Activated CD4-positive, alpha-beta T cell treated with anti-CD3 and anti-CD28 coated beads, Interleukin-2, amount 10 ng/mL, durations not matched to agents 7 days and 5 days (primary cell): ENCODE data around the gene RBM25. TPM values are rescaled to one million over a fixed set of nuclear protein-coding genes. Genes with fewer than 3 reads are reported as not detected.
"Not testable (repeated sequence)": the region's sequence is repeated elsewhere in the genome, so short reads cannot be mapped to it uniquely, and the experiment has no call there.

Source experiments
- CTCF ChIA-PET: fragments of 350-600 bp; sonication (Branson Sonifier 250); formaldehyde crosslinking; loops from one replicate; lab custom pipeline; 2021; ENCODE audit warnings: antibody characterized with exemption; lab: Charles Lee
- POLR2A ChIA-PET: fragments of 350-600 bp; sonication (Branson Sonifier 250); formaldehyde crosslinking; loops from one replicate; lab custom pipeline; 2021; ENCODE audit warnings: antibody characterized with exemption; lab: Charles Lee
- DNase-seq: peaks from one replicate; pipeline ENCODE4 v3.0.0-alpha.2; 2020
- H3K27ac Mint-ChIP-seq: one replicate; pipeline ENCODE4 v1.8.0; 2021; ENCODE audit warnings: mild to moderate bottlenecking, moderate library complexity, mixed read lengths
- H3K27me3 Mint-ChIP-seq: one replicate; pipeline ENCODE4 v1.8.0; 2021; ENCODE audit warnings: mixed read lengths
- H3K36me3 Mint-ChIP-seq: one replicate; pipeline ENCODE4 v1.8.0; 2021; ENCODE audit warnings: low read depth, mixed read lengths
- H3K4me1 Mint-ChIP-seq: one replicate; pipeline ENCODE4 v1.8.0; 2021; ENCODE audit warnings: mixed read lengths
- H3K4me3 Mint-ChIP-seq: one replicate; pipeline ENCODE4 v1.8.0; 2021; ENCODE audit warnings: mild to moderate bottlenecking, moderate library complexity, mixed read lengths
- H3K9me3 Mint-ChIP-seq: one replicate; pipeline ENCODE4 v1.8.0; 2021; ENCODE audit warnings: mixed read lengths
- total RNA-seq, 2 experiments: library from RNA; stranded (reverse); gene quantifications; one replicate each; pipeline ENCODE4 v1.2.3, GENCODE V29; 2021

RBM25 gene
- total RNA-seq, 2 experiments from 2014 or later = 99.4 to 100 TPM

DNA sequence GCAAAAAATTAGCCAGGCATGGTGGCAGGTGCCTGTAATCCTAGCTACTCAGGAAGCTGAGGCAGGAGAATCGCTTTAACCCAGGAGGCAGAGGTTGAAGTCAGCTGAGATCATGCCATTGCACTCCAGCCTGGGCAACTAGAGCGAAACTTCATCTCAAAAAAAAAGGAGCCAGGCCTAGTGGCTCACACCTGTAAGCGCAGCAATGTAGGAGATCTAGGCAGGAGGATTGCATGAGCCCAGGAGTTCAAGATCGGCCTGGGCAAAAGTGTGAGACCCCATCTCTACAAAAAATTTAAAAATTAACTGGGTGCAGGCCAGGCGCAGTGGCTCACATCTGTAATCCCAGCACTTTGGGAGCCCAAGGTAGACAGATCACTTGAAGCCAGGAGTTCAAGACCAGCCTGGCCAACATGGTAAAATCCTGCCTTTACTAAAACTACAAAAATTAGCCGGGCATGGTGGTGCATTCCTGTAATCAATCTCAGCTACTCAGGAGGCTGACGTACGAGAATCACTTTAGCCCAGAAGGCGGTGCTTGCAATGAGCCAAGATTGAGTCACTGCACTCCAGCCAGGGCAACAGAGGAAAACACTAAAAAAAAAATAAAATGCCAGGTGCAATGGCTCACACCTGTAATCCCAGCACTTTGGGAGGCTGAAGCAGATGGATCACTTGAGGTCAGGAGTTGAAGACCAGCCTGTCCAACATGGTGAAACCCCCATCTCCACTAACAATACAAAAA, 21.5 kb upstream of the RBM25 start:
- H3K4me1 Mint-ChIP-seq, DNase-seq, H3K4me3 Mint-ChIP-seq, H3K27ac Mint-ChIP-seq, POLR2A ChIA-PET, H3K27me3 Mint-ChIP-seq, H3K36me3 Mint-ChIP-seq, H3K9me3 Mint-ChIP-seq: not testable (repeated sequence)
- CTCF ChIA-PET = interaction anchor here (0.8 kb wide), 1 partner anchor 37 kb away, joined by 3 read pairs; no protein-coding TSS in a partner anchor

- DNase-seq = no peak
- no peak overlapping the region for H3K27ac Mint-ChIP-seq
- ChIA-PET POLR2A (no interaction called here), CTCF (no interaction called here)
- H3K4me1 Mint-ChIP-seq = no peaks in the 10 kb centered on the region
- no peaks in the 10 kb centered on the region for H3K9me3 Mint-ChIP-seq
- H3K36me3 Mint-ChIP-seq = no peaks in the 10 kb centered on the region
- no peak overlapping the region for H3K4me3 Mint-ChIP-seq
- H3K27me3 Mint-ChIP-seq = no peaks in the 10 kb centered on the region
Observed at GRCh38 chr14:73047808-73048207, 10.5 kb upstream of the RBM25 start.

GRCh38 chr14:73049428-73049827, 8.9 kb upstream of the RBM25 start:
- no peak overlapping the region for H3K4me3 Mint-ChIP-seq

DNA sequence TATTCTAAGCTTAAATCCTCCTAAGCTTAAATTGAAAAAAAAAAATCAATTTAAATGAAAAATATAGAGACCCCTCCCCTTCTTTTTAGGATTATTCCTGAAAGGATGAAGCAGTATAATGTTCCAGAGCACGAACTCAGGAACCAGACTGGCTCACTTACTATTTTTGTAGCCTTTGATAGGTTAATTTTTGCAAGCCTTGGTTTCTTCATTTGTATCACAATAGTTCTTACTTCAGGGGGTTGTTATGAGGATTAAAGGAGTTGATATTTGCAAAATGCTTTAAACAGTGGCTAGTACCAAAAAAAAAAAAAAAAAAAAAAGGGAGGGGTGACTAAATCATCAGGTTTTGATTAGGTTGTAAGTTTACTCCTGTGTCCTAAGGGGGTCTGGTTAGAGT, 3.1 kb upstream of the RBM25 start:
- peaks cover 7% of the 10 kb centered on the region for H3K36me3 Mint-ChIP-seq
- POLR2A ChIA-PET = interaction anchor here (0.6 kb wide), 1 partner anchor 201 kb away, joined by 3 read pairs; no protein-coding TSS in a partner anchor
- H3K4me1 Mint-ChIP-seq = peaks cover 17% of the 10 kb centered on the region
- H3K27me3 Mint-ChIP-seq = no peaks in the 10 kb centered on the region
- no peak overlapping the region for H3K27ac Mint-ChIP-seq
- CTCF ChIA-PET = interaction anchor here (0.5 kb wide), 1 partner anchor 131 kb away, joined by 6 read pairs; no protein-coding TSS in a partner anchor
- H3K9me3 Mint-ChIP-seq = no peaks in the 10 kb centered on the region
- DNase-seq = no peak
- no peak overlapping the region for H3K4me3 Mint-ChIP-seq

More at GRCh38 chr14:73049428-73049827, 8.9 kb upstream of the RBM25 start:
- H3K9me3 Mint-ChIP-seq = no peaks in the 10 kb centered on the region
- H3K36me3 Mint-ChIP-seq = no peaks in the 10 kb centered on the region
- ChIA-PET POLR2A (interaction anchor here (0.6 to 1.0 kb wide), 3 partner anchors 8 to 1444 kb away, joined by 3 read pairs; partner anchors contain the start of genes ISCA2, NPC2 and RBM25), CTCF (interaction anchor here (0.5 to 1.3 kb wide), 3 partner anchors 9 to 49 kb away, joined by 3 to 4 read pairs (median 3); partner anchors contain the start of gene RBM25)
- DNase-seq = no peak
- H3K4me1 Mint-ChIP-seq = no peaks in the 10 kb centered on the region
- no peaks in the 10 kb centered on the region for H3K27me3 Mint-ChIP-seq
- no peak overlapping the region for H3K27ac Mint-ChIP-seq

DNA sequence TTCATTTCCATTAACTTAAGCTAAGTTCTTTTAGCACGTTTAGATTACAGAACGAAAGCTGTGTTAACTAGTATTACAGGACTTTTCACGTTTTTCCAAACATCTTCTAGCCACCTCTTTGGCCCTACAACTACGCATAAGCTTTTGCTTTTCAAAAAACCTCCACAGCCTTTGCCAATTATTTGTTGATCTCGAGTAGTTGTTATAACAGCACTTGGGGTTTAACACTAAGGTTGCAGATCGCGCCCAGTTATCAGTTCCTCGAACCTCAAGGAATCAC, 450 bp upstream of the RBM25 start:
- no peak for DNase-seq
- no peak overlapping the region for H3K4me3 Mint-ChIP-seq
- H3K9me3 Mint-ChIP-seq = no peaks in the 10 kb centered on the region
- H3K4me1 Mint-ChIP-seq = peaks cover 40% of the 10 kb centered on the region
- ChIA-PET CTCF (interaction anchor here (0.6 to 1.4 kb wide), 5 partner anchors 8 to 28 kb away, joined by 3 to 6 read pairs (median 4); no protein-coding TSS in a partner anchor), POLR2A (interaction anchor here (0.5 to 1.0 kb wide), 4 partner anchors 8 to 997 kb away, joined by 3 to 9 read pairs (median 3); no protein-coding TSS in a partner anchor)
- H3K27me3 Mint-ChIP-seq = no peaks in the 10 kb centered on the region
- H3K36me3 Mint-ChIP-seq = peaks cover 22% of the 10 kb centered on the region
- H3K27ac Mint-ChIP-seq = no peak overlapping the region

DNA sequence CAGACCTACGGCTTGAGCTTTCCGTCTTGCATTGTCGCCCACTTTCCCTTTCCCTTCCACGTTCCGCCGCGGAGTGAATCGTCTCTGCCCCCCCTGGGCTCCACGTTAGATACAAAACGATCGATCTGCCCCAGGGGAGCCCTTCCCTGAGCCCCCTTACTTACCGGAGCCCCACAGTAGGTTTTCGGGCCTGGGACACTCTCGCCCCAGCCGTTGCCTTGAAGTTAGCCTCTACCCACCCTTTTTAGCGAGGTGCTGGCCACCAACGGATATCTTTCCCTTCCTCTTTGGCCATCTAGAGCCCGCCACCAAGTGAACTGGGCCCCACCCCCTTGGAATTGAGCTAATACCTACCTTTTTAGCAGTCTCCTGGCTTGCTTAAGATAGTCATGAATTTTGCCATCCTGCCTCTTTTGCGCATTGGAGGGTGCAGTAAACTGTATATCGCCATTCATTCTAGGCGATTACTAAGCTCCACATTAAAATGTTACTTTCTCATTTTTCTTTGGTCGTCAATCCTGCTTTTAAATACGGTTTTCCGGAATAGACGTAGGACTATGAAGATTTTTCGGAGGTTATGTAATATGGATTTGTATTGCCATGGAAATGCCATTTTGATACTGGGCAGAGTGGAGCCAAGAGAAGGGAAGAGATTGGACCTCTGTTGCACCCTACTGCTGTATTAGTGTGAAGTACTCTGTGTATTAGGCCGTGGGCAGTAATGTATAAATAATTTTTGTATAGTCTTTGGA, 764 bp downstream of the RBM25 start:
- Mint-ChIP-seq H3K4me3 (no peak overlapping the region), H3K4me1 (peaks cover 48% of the 10 kb centered on the region)
- POLR2A ChIA-PET = interaction anchor here (0.6 to 1.1 kb wide), 3 partner anchors 9 to 642 kb away, joined by 3 to 4 read pairs (median 4); no protein-coding TSS in a partner anchor

DNA sequence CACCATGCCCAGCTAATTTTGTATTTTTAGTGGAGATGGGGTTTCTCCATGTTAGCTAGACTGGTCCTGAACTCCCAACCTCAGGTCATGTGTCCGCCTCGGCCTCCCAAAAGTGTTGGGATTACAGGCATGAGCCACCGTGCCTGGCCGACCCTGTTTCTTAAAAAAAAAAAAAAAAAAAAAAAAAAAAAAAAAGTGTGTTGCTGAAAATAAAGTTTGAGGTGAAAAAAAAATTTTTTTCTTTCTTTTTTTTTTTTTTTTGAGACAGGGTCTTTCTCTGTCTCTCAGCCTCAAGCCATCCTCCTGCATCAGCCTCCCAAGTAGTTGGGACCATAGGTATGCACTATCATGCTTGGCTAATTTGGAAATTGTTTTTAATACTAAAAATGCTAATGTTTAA, 11.3 kb downstream of the RBM25 start:
- H3K4me3 Mint-ChIP-seq = no peak overlapping the region
- peaks cover 16% of the 10 kb centered on the region for H3K4me1 Mint-ChIP-seq
- DNase-seq = no peak
- POLR2A ChIA-PET = no interaction called here
- H3K36me3 Mint-ChIP-seq = peaks cover 35% of the 10 kb centered on the region
- CTCF ChIA-PET = no interaction called here
- H3K27me3 Mint-ChIP-seq = no peaks in the 10 kb centered on the region
- no peaks in the 10 kb centered on the region for H3K9me3 Mint-ChIP-seq
- H3K27ac Mint-ChIP-seq = no peak overlapping the region

More for the DNA sequence above, 764 bp downstream of the RBM25 start:
- peaks cover 28% of the 10 kb centered on the region for H3K36me3 Mint-ChIP-seq
- no peak overlapping the region for H3K27ac Mint-ChIP-seq
- CTCF ChIA-PET = interaction anchor here (1.1 to 1.4 kb wide), 6 partner anchors 16 to 828 kb away, joined by 3 to 6 read pairs (median 4); partner anchors contain the start of genes PSEN1 and ZNF410
- no peaks in the 10 kb centered on the region for H3K9me3 Mint-ChIP-seq
- peak; percentile 63 for DNase-seq
- H3K27me3 Mint-ChIP-seq = no peaks in the 10 kb centered on the region

GRCh38 chr14:73091044-73091443, 32.7 kb downstream of the RBM25 start:
- H3K27ac Mint-ChIP-seq = no peak overlapping the region
- ChIA-PET CTCF (no interaction called here), POLR2A (no interaction called here)

DNA sequence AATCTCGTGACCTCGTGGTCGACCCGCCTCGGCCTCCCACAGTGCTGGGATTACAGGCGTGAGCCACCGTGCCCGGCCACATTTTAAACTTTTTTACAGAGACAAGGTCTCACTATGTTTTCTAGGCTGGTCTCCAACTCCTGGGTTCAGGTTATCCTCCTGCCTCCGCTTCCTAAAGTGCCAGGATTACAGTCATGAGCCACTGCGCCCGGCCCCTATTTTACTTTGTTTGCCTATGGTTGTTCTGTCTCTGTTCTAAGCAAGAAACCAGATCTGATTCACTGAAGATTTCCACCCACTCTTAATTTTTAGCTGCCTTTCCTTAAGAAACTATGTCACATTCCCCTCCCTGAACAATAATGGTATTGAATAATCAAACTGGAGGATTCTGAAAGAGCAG, 39.1 kb downstream of the RBM25 start:
- no peak for DNase-seq
- peaks cover 34% of the 10 kb centered on the region for H3K36me3 Mint-ChIP-seq
- POLR2A ChIA-PET = no interaction called here
- CTCF ChIA-PET = interaction anchor here (0.6 to 1.3 kb wide), 2 partner anchors 10 to 34 kb away, joined by 3 read pairs; no protein-coding TSS in a partner anchor
- peak overlapping the region; percentile 17 for H3K27ac Mint-ChIP-seq
- H3K27me3 Mint-ChIP-seq = no peaks in the 10 kb centered on the region
- no peak overlapping the region for H3K4me3 Mint-ChIP-seq
- no peaks in the 10 kb centered on the region for H3K4me1 Mint-ChIP-seq
- no peaks in the 10 kb centered on the region for H3K9me3 Mint-ChIP-seq

More at GRCh38 chr14:73091044-73091443, 32.7 kb downstream of the RBM25 start:
- DNase-seq = no peak
- Mint-ChIP-seq H3K4me1 (peaks cover 2% of the 10 kb centered on the region), H3K27me3 (no peaks in the 10 kb centered on the region), H3K9me3 (no peaks in the 10 kb centered on the region), H3K36me3 (peaks cover 47% of the 10 kb centered on the region), H3K4me3 (no peak overlapping the region)

GRCh38 chr14:73100334-73100733, 42.0 kb downstream of the RBM25 start:
- Mint-ChIP-seq H3K27ac (no peak overlapping the region), H3K4me3 (no peak overlapping the region), H3K36me3 (peaks cover 51% of the 10 kb centered on the region), H3K4me1 (no peaks in the 10 kb centered on the region), H3K27me3 (no peaks in the 10 kb centered on the region), H3K9me3 (no peaks in the 10 kb centered on the region)
- ChIA-PET CTCF (no interaction called here), POLR2A (no interaction called here)
- no peak for DNase-seq

DNA sequence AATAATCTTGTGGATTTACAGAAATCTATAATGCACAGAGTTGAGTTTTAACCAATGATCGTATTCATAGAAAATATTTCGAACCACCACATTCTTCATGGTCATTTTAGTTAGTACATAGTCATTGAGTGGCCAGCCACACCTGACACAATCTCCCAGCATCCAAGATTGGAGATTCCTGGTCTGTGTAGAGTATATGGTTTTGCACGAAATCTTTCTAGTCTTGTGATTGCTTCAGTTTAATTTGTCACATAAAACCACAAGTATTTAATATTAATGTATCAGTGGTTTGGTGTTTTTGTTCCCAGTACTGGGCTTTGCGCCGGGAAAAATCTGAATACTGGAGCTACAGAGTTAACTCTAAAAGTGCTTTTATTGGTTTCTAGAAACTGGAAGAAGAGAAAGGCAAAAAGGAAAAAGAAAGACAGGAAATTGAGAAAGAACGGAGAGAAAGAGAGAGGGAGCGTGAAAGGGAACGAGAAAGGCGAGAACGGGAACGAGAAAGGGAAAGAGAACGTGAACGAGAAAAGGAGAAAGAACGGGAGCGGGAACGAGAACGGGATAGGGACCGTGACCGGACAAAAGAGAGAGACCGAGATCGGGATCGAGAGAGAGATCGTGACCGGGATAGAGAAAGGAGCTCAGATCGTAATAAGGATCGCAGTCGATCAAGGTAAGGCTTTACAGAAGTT, 44.6 kb downstream of the RBM25 start:
- POLR2A ChIA-PET = no interaction called here
- Mint-ChIP-seq H3K36me3 (peaks cover 60% of the 10 kb centered on the region), H3K9me3 (no peaks in the 10 kb centered on the region), H3K27ac (no peak overlapping the region), H3K4me3 (no peak overlapping the region), H3K27me3 (no peaks in the 10 kb centered on the region), H3K4me1 (no peaks in the 10 kb centered on the region)
- DNase-seq = no peak
- CTCF ChIA-PET = no interaction called here

- H3K27ac Mint-ChIP-seq = no peak overlapping the region
- H3K4me1 Mint-ChIP-seq = no peaks in the 10 kb centered on the region
- no peak overlapping the region for H3K4me3 Mint-ChIP-seq
- POLR2A ChIA-PET = no interaction called here
- no peaks in the 10 kb centered on the region for H3K27me3 Mint-ChIP-seq
- no peaks in the 10 kb centered on the region for H3K9me3 Mint-ChIP-seq
- peaks cover 59% of the 10 kb centered on the region for H3K36me3 Mint-ChIP-seq
- DNase-seq = no peak
- CTCF ChIA-PET = interaction anchor here (0.6 kb wide), 1 partner anchor 37 kb away, joined by 9 read pairs; no protein-coding TSS in a partner anchor
Observed at GRCh38 chr14:73105050-73105449, 46.7 kb downstream of the RBM25 start.
